Muscle of back (tissue), 11 donors: ENCODE data around the gene SNRPF. TPM values are rescaled to one million over a fixed set of nuclear protein-coding genes. Genes with fewer than 3 reads are reported as not detected.
A peak's percentile ranks its signal among the peaks of the same experiment; 100 is the strongest.

ENCODE experiments used
- DNase-seq, 3 donors: peaks; one replicate each; pipeline versions ENCODE4 v3.0.0 to v3.0.0-alpha.2; 2013
- polyA plus RNA-seq, 10 donors: library from polyadenylated mRNA; unstranded; fragments of 120-200 nt; gene quantifications; one replicate each; pipeline ENCODE4 v1.2.1, GENCODE V29; 2013; ENCODE audit not compliant: insufficient read length in 10 of 10

SNRPF gene
- polyA plus RNA-seq, 10 donors, result 49.3 to 72.3 (median 59.4) TPM

DNA sequence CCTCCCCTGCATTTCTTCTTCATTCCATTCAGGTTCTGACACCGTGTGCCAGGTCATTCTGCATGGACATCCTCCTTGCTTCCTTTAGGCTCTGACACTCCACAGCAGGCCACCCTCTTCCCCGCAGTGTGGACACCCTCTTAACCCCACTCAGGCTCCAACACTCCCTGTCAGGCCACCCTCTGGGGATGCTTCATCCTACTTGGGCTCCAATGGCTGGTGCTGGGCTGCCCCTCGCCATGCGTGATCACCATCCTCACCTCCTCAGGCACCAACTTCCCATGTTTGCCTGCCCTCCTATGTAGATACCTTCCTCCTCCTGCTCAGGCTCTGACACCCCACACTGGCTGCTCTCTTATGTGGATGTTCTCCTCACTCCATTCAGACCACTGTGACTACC lies 6.6 kb upstream of the SNRPF start:
- no peak for DNase-seq

DNA sequence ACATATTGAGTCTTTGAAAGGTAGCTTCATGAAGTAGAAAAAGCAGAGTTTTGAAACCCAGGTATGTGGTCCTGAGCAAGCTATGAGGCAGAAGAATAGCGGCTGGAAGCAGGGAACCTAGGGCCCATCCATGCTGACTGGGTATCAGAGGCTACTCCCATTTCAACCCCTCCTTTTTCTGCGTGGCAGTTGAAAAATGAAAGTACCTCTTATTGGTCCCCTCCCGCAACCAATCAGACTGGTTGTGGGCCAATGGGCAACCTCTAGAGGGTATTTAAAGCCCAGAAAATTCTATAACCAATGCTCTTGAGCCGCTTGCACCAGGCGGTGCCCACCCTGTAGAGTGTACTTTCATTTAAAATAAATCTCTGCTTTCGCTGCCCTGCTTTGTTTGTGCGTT lies 1.6 kb upstream of the SNRPF start:
- no peak for DNase-seq

DNA sequence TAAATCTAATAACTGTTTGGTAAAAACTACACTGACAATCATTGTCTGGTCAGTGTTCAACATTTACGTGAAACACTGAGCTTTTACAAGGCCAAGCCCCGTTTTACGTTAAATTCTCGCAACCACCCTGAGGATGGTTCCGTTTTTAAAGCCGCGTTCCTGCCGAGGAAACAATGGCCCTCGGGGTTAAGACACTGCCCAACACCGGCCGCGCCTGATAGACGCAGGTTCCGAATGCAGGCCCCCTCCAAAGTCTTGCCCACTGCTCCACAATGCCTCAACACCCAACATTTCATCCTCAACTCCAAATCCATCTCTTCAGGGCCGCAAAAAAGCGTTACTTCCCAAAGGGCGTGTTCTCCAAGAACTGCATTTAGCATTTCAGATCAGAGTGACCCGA lies 953 bp upstream of the SNRPF start:
- peak in 1 of 3 donors; percentile 12 for DNase-seq

DNA sequence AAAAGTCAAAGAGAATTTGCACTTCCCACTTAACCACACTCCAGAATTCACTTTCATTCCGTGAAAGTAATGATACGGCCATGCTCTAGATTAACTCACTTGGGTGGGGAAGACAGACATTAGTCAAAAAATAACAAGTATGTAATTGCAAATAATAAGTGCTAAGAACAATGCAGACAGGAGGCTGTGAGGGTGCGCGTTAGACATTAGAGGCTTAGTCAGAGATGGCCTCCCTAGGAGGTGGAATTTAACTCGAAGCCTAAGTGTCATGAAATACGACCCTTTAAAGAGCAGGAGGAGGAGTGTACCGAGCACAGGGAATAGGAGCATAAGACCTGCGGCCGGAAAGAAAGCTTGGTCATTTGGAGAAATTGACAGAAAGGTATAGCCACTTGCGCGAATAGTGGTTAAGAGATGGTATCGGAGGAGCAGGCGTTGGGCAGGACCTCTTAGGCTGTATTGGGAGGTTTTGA lies 628 bp downstream of the SNRPF start:
- no peak for DNase-seq

DNA sequence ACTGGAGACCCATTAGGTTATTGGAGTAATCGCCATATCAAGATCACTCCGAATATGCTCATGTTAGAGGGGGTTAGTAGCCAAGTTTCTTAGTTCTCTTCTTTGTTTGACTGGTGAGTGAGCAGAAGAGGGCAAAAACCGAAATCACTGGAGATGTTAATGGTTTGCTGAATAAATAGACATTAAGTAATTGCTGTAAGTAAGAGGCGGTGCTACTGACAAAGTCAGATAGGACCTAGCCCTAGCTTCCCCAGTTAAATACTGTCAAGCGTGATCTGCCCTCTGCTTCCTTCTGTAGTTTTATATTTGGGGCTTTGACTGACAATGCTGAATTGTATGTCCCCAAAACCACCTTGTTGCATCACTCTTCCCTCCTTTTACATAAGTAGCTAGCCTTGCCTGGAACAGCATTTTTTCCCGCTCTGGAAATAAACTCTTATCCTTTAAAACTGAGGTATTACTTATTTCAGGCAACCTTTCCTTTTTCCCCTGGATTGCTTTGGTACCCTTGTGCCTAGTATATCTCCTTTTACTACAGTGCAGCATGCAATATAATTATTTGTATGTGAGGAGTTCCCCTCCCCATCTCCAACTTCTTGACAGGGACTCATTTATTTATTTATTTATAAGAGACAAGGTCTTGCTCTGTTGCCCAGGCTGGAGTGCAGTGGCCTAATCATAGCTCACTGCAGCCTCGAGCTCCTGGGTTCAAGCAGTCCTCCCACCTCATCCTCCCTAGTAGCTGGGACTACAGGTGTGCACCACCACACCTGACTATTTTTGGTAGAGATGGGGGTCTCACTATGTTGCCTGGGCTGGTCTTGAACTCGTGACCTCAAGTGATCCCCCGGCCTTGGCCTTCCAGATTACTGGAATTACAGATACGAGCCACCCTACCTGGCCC lies 1.4 kb downstream of the SNRPF start:
- no peak for DNase-seq

DNA sequence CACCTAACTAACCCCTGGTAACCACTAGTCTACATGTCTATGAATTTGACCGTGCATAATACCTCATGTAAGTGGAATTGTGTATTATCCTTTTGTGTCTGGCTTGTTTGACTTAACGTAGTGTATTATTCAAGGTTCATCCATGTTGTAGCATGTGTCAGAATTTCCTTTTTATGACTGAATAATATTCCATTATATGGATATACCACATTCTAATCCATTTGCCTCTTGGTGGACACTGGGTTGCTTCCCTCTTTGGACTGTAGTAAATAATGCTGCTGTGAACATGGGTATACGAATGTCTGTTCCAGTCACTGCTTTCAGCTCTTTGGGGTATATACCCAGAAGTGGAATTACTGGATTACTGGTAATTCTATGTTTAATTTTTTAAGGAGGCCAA lies 3.3 kb downstream of the SNRPF start:
- no peak for DNase-seq

DNA sequence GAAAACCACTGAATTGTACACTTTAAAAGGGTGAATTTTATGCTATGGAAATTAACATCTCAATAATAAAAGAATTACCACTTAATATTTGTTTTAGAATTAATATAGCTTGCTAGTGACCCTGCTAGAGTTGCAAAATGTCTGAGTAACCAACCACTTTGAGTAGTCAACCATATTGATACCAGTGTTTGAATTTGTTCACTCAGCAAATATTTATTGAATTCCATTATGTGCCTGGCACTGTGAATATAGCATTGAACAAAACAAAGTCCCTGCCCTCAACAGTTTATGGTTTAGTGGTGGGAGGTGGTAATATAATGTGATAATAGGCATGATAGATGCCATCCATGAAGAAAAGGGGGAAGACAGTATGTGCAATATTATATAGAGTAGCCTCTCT lies 4.6 kb downstream of the SNRPF start:
- DNase-seq, result no peak

DNA sequence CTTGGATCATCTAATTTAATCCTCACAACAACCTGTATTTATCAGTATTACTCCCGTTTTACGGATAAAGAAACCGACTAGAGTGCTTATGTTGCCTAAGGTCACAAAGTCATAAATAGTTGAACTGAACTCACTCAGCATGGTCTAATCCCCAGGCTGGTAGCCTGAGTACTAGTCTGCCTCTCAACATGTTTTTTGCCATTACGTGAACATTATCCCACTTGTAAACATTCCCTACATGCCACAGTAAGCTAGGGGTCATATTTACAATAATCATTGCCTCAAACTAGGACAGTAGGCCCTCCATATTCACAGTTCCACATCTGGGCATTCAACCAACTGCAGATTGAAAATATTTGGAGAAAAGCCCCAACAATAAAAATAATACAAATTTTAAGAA lies 12.1 kb downstream of the SNRPF start:
- no peak for DNase-seq

DNA sequence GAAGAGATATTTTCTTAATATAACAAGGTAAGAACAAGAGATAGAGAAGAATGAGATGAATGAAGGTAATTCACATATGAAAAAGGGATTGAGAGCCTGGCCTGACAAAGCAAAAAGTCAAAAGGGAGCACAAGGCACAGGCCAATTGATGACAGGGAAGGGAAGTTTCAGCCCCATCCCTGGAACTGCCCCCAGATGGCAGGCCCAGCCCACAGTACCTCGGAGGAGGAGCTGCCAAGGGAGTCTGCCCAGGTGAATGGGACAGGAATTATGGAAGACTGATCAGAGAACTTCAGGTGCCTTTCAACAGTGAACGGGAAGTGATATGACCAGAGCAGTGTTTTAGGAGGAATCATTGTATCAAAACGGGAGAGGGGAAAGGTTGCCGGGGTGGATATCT lies 15.7 kb downstream of the SNRPF start:
- no peak for DNase-seq

DNA sequence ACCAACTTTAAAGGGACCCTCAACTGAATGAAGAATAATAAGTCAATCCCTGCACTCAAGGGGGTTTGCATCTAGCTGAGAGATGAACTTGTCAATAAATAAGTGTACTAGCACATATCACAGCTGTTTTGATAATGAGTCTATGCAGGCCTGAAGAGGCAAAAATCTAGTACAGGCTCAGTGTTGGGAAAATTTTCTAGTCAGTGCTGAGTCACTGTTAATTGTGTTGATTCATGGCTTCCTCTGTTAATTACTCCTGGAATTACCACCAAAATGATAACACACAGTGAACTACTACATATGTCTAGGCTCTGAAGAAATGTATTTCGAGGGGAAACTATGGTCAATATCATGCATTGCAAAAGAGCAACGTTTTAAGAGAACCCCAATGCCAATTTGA lies 18.9 kb downstream of the SNRPF start:
- peak in 1 of 3 donors; percentile 2 for DNase-seq

DNA sequence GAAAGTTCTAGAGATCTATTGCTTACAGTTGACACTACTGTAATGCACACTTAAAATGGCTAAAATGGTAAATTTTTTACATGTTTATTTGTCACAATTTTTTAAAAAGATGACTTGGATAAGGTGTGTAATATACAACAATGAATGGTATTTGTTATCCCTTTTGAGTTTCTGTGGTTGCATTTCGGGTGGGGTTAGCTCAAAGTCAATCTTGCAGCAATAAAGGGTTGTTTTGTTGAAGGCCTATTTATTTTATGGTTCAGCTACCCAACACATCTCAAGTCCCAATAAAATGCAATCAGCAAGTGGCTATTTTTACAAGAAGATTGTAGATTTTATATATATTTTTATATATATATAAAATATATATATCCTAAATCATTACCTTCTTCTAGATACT lies 22.1 kb downstream of the SNRPF start:
- no peak for DNase-seq

DNA sequence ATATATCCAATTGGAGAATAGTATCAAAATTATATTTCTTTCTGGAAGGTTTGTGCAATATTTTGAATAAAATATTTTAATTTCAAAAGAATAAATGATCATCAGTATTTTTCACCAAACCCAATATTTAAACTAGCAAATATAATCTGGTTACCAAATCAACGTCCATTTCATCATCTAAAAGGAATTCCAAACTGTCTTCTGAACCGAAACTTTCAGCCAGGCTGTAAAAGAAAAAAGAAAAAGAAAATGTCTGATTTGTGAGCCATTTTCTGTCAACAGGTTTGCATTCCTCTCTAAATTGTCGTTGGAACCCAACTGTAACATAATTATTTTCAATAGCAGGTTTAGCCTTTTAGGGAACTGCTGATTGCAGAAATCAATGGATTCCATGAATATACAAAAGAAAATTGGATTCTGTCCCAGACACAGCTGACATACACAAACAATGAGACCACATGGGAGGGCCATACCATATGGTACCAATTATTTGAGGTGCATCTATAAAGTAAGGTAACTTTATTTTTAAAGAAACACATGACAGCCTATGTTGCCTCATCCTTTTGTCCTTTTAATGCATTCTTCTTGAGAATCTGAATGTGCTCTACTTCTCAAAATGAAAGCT lies 22.7 kb downstream of the SNRPF start:
- DNase-seq, result peak; percentile 9 to 41 (median 29)

DNA sequence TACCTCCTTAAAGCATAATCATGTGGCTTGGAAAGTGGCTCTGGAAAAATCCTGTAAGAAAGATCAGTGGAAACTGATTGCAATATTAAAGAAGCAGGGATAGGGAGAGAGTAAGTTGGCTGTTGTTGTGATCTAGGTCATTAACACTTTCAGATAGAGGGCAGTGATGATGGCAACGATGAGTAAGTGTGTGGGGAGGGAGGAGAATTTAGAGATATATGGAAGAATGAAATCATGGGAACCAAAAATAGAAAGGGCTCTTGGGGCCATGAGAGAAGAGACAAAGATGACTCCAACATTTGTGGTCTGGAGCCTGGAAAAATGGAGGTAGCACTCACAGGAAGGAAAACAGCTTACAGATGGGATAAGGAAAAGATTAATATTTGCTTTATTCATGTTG lies 23.3 kb downstream of the SNRPF start:
- peak; percentile 15 to 33 (median 32) for DNase-seq

DNA sequence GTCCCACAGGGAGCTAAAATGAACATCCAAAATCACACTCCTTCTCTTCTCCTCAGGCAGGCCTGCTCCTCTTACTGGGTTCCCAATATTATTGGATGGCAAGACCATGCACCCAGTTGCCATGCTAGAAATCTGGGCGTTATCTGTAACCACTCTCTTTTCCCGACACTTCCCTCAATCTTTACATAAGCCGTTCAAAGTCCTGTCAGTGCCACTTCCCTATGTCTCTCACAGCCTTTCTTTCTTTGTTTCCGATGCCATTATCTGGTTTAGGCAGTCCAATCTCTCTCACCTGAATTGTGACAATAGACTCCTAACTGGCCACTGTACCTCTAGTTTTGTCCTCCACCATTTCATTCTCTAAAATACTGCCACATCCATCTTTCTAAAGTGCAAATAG lies 24.1 kb downstream of the SNRPF start:
- no peak for DNase-seq

DNA sequence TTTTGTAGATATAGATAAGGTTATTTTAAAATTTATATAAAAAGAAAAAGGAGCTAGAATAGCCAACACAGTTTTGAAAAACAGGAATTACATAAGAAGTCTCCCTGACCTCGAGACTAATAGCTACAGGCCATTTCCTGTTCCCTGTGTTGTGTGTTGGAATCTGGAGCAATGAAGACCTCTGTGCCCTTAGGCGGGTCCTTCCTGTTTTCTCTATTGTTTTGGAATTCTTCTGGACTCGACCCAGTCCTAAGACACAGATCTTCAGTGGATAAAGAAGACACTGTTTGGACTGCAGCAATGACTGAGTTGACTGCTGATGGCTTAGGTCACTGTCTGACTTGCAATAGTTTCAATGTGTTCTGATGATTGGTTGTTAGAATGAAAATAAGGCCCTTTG lies 26.2 kb downstream of the SNRPF start:
- DNase-seq, result no peak

DNA sequence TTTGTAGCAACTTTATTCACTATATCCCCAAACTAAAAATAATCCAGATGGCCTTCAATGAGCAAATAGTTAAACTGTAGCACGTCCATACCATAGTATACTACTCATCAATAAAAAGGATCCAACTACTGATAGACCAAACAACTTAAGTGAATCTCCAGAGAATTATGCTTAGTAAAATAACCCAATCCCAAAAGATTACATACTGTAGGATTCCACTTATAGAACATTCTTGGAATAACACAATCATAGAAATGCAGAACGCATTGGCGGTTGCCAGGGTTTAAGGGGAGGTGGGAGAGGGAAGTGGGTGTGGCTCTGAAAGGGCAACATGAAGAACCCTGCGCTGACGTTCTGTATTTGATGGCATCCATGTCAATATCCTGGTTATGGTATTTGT lies 28.6 kb downstream of the SNRPF start:
- no peak for DNase-seq

DNA sequence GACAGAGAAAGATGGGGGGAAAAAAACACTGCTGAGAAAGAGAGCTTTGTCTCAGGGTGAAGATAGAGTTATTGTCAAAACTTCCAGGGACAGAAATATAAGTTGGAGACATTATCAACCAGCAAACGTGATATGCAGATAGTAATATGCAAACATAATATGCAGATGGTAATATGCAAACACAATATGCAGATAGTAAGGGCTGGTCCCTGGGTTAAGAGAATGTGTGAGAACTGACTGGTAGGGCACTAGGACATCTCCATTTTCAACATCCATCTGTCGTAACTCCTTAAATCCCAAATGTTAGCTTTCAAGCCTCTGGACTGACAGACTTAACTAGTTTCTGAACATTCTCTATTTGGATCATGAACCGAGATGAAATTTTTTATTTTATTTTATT lies 32.2 kb downstream of the SNRPF start:
- no peak for DNase-seq

DNA sequence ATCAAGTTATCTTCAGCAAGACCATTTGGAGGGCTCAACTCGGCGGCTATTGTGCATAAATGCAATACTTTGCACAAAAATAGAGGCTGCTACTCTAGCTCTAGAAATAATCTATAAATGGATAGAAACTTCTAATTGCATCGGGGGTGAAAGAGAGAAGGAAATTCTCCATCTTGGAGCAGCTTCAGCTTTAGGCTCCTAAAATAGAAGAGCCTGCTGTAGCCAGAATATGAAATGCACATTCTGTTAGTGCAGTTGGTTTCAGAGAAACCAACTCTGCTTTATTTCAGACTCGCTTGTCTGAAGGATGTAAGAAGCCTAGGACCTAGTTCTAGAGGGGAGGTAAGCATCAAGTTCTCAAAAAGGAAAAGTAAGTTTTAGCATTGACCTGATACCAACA lies 38.1 kb downstream of the SNRPF start:
- no peak for DNase-seq

DNA sequence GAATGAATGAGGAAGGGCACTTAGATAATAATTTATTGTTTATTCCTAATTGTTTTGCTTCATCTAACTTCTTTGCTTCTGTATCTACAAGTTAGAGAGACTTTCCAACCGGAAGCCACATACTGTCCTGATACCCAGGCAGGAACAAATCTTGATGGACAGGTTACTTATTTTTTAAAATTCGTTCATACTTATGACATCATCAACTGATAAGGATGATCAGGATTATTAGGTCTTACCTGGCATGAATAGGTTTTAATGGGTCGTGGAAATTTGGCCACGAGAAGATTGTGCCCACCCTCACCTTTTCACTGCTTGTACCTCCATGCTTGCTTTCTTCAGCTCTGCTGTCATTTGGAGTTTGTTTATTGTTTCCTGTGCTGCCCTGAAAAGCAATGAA lies 39.3 kb downstream of the SNRPF start:
- DNase-seq, result no peak

DNA sequence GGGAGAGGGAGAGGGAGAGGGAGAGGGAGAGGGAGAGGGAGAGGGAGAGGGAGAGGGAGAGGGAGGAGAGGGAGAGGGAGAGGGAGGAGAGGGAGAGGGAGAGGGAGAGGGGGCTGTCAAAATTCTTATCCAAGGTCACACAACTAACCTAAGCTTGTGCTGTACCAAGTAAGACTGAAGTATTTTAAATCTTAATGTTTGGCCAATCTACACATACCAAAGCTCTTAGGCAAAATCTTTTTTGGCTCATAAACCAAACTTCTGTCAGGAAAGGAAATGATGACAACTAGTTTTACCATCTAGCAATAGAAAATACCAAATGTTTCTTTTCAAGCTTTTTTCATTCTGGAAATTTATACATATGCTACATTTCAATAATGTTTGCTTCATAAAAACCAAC lies 49.8 kb downstream of the SNRPF start:
- DNase-seq, result peak in 1 of 3 donors; percentile 16

DNA sequence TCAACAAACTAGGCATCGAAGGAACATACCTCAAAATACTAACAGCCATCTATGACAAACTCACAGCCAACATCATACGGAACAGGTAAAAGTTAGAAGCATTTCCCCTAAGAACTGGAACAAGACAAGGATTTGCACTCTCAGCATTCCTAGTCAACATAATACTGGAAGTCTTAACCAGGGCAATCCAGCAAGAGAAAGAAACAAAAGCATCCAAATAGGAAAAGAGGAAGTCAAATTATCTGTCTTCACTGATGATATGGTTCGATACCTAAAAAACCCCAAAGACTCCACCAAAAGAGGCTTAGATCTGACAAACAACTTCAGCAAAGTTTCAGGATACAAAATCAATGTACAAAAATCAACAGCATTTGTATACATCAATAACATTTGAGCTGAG lies 51.1 kb downstream of the SNRPF start:
- DNase-seq, result no peak
